CD14-positive monocyte (primary cell): ENCODE results near the gene PIK3R2. TPM values are rescaled to one million over a fixed set of nuclear protein-coding genes. Genes with fewer than 3 reads are reported as not detected.

Experiments
- DNase-seq, 3 donors: peaks; one replicate each; pipeline ENCODE4 v3.0.0-alpha.2; 2011 to 2022
- H2AFZ ChIP-seq: 2 replicates; pipeline ENCODE4 v1.6.0; 2012; ENCODE audit warnings: mild to moderate bottlenecking, low read depth, low read length, inconsistent platforms; ENCODE audit not compliant: insufficient read depth, poor library complexity, severe bottlenecking
- H3K27ac ChIP-seq, 2 donors: 1 replicate in 1 of 2; 2 replicates in 1 of 2; pipeline ENCODE4 v1.5.1; 2012 to 2013; ENCODE audit warnings: low read length in 2 of 2, control low read depth in 1 of 2, inconsistent platforms in 1 of 2, low read depth in 1 of 2, mild to moderate bottlenecking in 1 of 2
- H3K27me3 ChIP-seq, 2 donors: one replicate each; pipeline versions ENCODE4 v1.6.0 to v1.6.1; 2011 to 2013; ENCODE audit warnings: low read length in 2 of 2; ENCODE audit not compliant: control insufficient read depth in 2 of 2, insufficient read depth in 2 of 2
- H3K36me3 ChIP-seq, 2 donors: replicated peaks in 1 of 2; 1 replicate in 1 of 2; 2 replicates in 1 of 2; pipeline versions ENCODE4 v1.5.1 to v1.6.1; 2012 to 2013; ENCODE audit warnings: low read length in 2 of 2, control low read depth in 1 of 2, inconsistent platforms in 1 of 2, mild to moderate bottlenecking in 1 of 2; ENCODE audit not compliant: insufficient read depth in 2 of 2, control insufficient read depth in 1 of 2
- H3K4me1 ChIP-seq, 2 donors: 1 replicate in 1 of 2; 2 replicates in 1 of 2; pipeline versions ENCODE4 v1.5.1 to v1.6.1; 2012 to 2013; ENCODE audit warnings: low read length in 2 of 2, control low read depth in 1 of 2, inconsistent platforms in 1 of 2, mild to moderate bottlenecking in 1 of 2, moderate library complexity in 1 of 2; ENCODE audit not compliant: insufficient read depth in 2 of 2, control insufficient read depth in 1 of 2
- H3K4me2 ChIP-seq: replicated peaks from 2 replicates; pipeline ENCODE3; 2012; ENCODE audit warnings: low read length, moderate library complexity, mild to moderate bottlenecking; ENCODE audit not compliant: poor library complexity, severe bottlenecking; ENCODE audit errors: extremely low read depth
- H3K4me3 ChIP-seq, 3 experiments: fragments of 200-600 bp in 1 of 3; sonication (generic) in 1 of 3; replicated peaks in 1 of 3; 1 replicate in 2 of 3; 2 replicates in 1 of 3; pipeline ENCODE4 v1.5.1; 2011 to 2013; ENCODE audit warnings: low read length in 3 of 3, mild to moderate bottlenecking in 3 of 3, control low read depth in 2 of 3, low read depth in 2 of 3, inconsistent platforms in 1 of 3, moderate library complexity in 1 of 3
- H3K79me2 ChIP-seq: 2 replicates; pipeline ENCODE4 v1.6.0; 2012; ENCODE audit warnings: mild to moderate bottlenecking, control low read depth, inconsistent platforms, low read length, moderate library complexity; ENCODE audit not compliant: insufficient read depth
- H3K9ac ChIP-seq: 2 replicates; pipeline ENCODE4 v1.6.0; 2017; ENCODE audit warnings: low read length, mild to moderate bottlenecking; ENCODE audit not compliant: insufficient read depth, poor library complexity, severe bottlenecking
- H3K9me3 ChIP-seq, 2 donors: replicated peaks in 1 of 2; 1 replicate in 1 of 2; 2 replicates in 1 of 2; pipeline versions ENCODE4 v1.5.1 to v1.6.1; 2012 to 2013; ENCODE audit warnings: low read length in 2 of 2, control low read depth in 1 of 2; ENCODE audit not compliant: control insufficient read depth in 1 of 2, insufficient read depth in 1 of 2
- H4K20me1 ChIP-seq: 2 replicates; pipeline ENCODE4 v1.6.0; 2012; ENCODE audit warnings: mild to moderate bottlenecking, low read length, control low read depth, moderate library complexity; ENCODE audit not compliant: insufficient read depth
- H3K27ac Mint-ChIP-seq, 7 donors: one replicate each; pipeline ENCODE4 v1.8.0; 2020; ENCODE audit warnings: mild to moderate bottlenecking in 7 of 7, mixed read lengths in 7 of 7, moderate library complexity in 6 of 7, inconsistent platforms in 2 of 7
- H3K27me3 Mint-ChIP-seq, 3 donors: one replicate each; pipeline ENCODE4 v1.8.0; 2021 to 2022; ENCODE audit warnings: low read depth in 3 of 3, mild to moderate bottlenecking in 3 of 3, mixed read lengths in 3 of 3, moderate library complexity in 3 of 3, inconsistent platforms in 1 of 3
- H3K36me3 Mint-ChIP-seq, 2 donors: one replicate each; pipeline ENCODE4 v1.8.0; 2020; ENCODE audit warnings: mixed read lengths in 2 of 2, inconsistent platforms in 1 of 2, mild to moderate bottlenecking in 1 of 2
- H3K4me1 Mint-ChIP-seq: one replicate; pipeline ENCODE4 v1.8.0; 2020; ENCODE audit warnings: mild to moderate bottlenecking, mixed read lengths
- H3K4me3 Mint-ChIP-seq, 2 donors: one replicate each; pipeline ENCODE4 v1.8.0; 2020; ENCODE audit warnings: mild to moderate bottlenecking in 2 of 2, mixed read lengths in 2 of 2, moderate library complexity in 1 of 2
- H3K9me3 Mint-ChIP-seq, 7 donors: one replicate each; pipeline ENCODE4 v1.8.0; 2020 to 2022; ENCODE audit warnings: mixed read lengths in 7 of 7, mild to moderate bottlenecking in 6 of 7, moderate library complexity in 6 of 7, inconsistent platforms in 2 of 7
- WGBS: methylation state at CpG from one replicate; pipeline ENCODE4 v1.1.5; 2013; ENCODE audit warnings: missing lambda C conversion rate; ENCODE audit not compliant: insufficient coverage; 5-methylcytosine and 5-hydroxymethylcytosine counted together
- intact Hi-C, 2 donors: fragments of 100-400 bp; cut with micrococcal nuclease; formaldehyde crosslinking; loops; one replicate each; pipeline versions ENCODE4 v1.15.0 to v1.15.1; 2023
- polyA plus RNA-seq, 3 donors: library from polyadenylated mRNA; depleted of rRNA in 1 of 3; unstranded in 2 of 3; stranded (reverse) in 1 of 3; fragments of 300-500 nt in 2 of 3; fragments of >200 nt in 1 of 3; fragmentation: Illumina TruSeq in 2 of 3; gene quantifications; 1 replicate in 2 of 3; 2 replicates in 1 of 3; pipeline ENCODE4 v1.2.3, GENCODE V29; 2012 to 2021
- TF ChIP-seq, protein P1 (sequence below): fragments of 200-600 bp; IDR thresholded peaks from one replicate; pipeline ENCODE4 v1.8.0; 2022; ENCODE audit warnings: antibody characterized with exemption, mild to moderate bottlenecking

PIK3R2 gene
- polyA plus RNA-seq, 3 donors, result 0.99 to 7.7 (median 2.0) TPM

DNA sequence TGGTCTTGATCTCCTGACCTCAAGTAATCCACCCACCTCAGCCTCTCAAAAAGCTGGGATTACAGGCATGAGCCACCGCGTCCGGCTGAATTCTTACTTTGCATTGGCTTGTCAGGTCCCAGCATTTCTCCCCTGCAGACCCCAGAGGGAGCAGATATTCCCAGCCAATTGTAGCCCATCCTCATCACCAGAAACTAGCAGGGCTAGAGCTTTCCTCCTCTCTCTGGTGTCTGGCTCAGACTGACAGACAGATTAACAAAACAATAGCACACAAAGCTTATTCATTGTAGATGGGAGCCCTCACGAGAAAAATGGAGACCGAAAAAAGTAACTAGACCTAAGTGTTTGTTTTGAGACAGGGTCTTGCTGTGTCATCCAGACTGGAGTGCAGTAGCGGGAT is 32.6 kb downstream of the PIK3R2 start:
- H3K36me3 ChIP-seq, result peaks cover 3 to 43% of the 10 kb centered on the region in 2 donors
- H3K4me2 ChIP-seq, result no peak overlapping the region
- H3K9me3 Mint-ChIP-seq, result no peaks in the 10 kb centered on the region
- H3K27ac ChIP-seq, result no peak overlapping the region
- H3K27me3 Mint-ChIP-seq, result no peaks in the 10 kb centered on the region
- peak overlapping the region in 1 of 7 donors; percentile 10 for H3K27ac Mint-ChIP-seq
- peaks cover 30% of the 10 kb centered on the region for H4K20me1 ChIP-seq
- 95% methylated on average over 4 of the region's 6 CpGs for WGBS
- intact Hi-C loops, result no loop called here
- H3K79me2 ChIP-seq, result peaks cover 3% of the 10 kb centered on the region
- no peaks in the 10 kb centered on the region for H3K27me3 ChIP-seq
- H3K36me3 Mint-ChIP-seq, result peaks cover 40 to 43% of the 10 kb centered on the region in 2 donors
- no peak overlapping the region for H3K4me3 Mint-ChIP-seq
- H3K9ac ChIP-seq, result no peak overlapping the region
- H3K4me1 Mint-ChIP-seq, result peaks cover 18% of the 10 kb centered on the region
- no peaks in the 10 kb centered on the region for H3K9me3 ChIP-seq
- TF ChIP-seq, protein P1, sequence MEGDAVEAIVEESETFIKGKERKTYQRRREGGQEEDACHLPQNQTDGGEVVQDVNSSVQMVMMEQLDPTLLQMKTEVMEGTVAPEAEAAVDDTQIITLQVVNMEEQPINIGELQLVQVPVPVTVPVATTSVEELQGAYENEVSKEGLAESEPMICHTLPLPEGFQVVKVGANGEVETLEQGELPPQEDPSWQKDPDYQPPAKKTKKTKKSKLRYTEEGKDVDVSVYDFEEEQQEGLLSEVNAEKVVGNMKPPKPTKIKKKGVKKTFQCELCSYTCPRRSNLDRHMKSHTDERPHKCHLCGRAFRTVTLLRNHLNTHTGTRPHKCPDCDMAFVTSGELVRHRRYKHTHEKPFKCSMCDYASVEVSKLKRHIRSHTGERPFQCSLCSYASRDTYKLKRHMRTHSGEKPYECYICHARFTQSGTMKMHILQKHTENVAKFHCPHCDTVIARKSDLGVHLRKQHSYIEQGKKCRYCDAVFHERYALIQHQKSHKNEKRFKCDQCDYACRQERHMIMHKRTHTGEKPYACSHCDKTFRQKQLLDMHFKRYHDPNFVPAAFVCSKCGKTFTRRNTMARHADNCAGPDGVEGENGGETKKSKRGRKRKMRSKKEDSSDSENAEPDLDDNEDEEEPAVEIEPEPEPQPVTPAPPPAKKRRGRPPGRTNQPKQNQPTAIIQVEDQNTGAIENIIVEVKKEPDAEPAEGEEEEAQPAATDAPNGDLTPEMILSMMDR, result no peak
- H2AFZ ChIP-seq, result no peak overlapping the region
- H3K4me1 ChIP-seq, result peaks cover 19 to 20% of the 10 kb centered on the region in 2 donors
- H3K4me3 ChIP-seq, result no peak overlapping the region
- DNase-seq, result no peak

DNA sequence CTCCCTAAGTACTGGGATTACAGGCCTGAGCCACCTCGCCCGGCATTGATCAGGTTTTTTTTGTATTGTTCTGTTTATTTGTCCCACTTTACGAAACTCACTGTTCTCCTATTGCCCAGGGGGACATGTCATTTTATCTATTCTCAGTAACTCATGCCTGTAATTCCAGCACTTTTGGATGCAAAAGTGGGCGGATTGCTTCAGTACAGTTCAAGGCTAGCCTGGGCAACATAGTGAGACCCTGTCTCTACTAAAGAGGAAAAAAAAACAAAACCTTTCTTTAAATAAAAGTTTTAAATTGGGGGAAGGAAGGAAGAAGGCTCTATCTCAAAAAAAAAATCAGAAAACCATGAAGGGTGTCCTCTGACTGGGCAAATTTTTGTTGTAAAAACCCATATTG is 37.3 kb downstream of the PIK3R2 start:
- Mint-ChIP-seq H3K9me3 (no peaks in the 10 kb centered on the region), H3K27ac (peak overlapping the region in 3 of 7 donors; percentile 18 to 61 (median 50)), H3K36me3 (peaks cover 32 to 36% of the 10 kb centered on the region in 2 donors), H3K4me3 (no peak overlapping the region), H3K4me1 (peaks cover 30% of the 10 kb centered on the region), H3K27me3 (peaks cover 0 to 4% (median 0%) of the 10 kb centered on the region in 3 donors)
- Histone ChIP-seq H3K9me3 (no peaks in the 10 kb centered on the region), H3K9ac (no peak overlapping the region), H2AFZ (no peak overlapping the region), H3K4me3 (no peak overlapping the region), H3K36me3 (peaks cover 3 to 25% of the 10 kb centered on the region in 2 donors), H3K4me2 (no peak overlapping the region), H3K27me3 (no peaks in the 10 kb centered on the region), H3K27ac (no peak overlapping the region), H3K79me2 (peaks cover 13% of the 10 kb centered on the region), H3K4me1 (peaks cover 29 to 37% of the 10 kb centered on the region in 2 donors), H4K20me1 (peaks cover 16% of the 10 kb centered on the region)
- TF ChIP-seq, protein P1, result no peak
- whole genome bisulfite sequencing, result 80% methylated on average over 1 of the region's 4 CpGs
- DNase-seq, result no peak
- intact Hi-C loops, result loop anchor here in 1 of 2 donors (5.0 kb wide), 2 partner anchors 38 to 132 kb away; partner anchors contain the start of genes LSM4 and PIK3R2
